Gastrocnemius medialis (tissue), 4 donors: ENCODE measurements around the gene OR4N2.
"Not testable (repeated sequence)": the region's sequence is repeated elsewhere in the genome, so short reads cannot be mapped to it uniquely, and the experiment has no call there.

Experiments
- CTCF ChIP-seq, 5 experiments: fragments of 450-650 bp in 3 of 5; fragments of 200-600 bp in 2 of 5; sonication (generic) in 2 of 5; IDR thresholded peaks in 4 of 5; conservative IDR thresholded peaks in 1 of 5; 1 replicate in 4 of 5; 2 replicates in 1 of 5; pipeline ENCODE4 v1.5.1; 2016 to 2019; ENCODE audit warnings: antibody characterized with exemption in 5 of 5, mild to moderate bottlenecking in 3 of 5, moderate library complexity in 3 of 5
- POLR2A ChIP-seq, 2 donors: fragments of 450-650 bp; IDR thresholded peaks; one replicate each; pipeline ENCODE4 v1.6.1; 2017; ENCODE audit warnings: antibody characterized with exemption in 2 of 2, mild to moderate bottlenecking in 2 of 2, moderate library complexity in 2 of 2

DNA sequence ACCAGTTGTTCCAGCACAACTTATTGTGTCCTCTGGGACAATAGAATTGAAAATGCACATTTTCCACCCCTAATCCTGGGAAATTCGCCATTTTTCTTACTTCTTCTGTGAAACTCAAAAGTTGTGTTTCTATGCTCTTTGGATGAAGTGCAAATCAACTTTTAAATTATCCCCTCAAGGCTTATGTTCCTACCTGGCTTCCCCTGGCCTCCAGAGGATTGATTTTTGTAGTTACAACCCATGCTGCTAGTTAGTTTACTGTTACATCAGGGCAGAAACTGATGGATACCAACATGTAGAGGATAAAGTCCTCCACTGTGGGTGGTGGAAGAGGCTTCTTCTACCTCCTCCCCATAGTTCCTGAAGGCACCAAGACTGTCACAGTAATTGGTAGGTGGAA, 30.4 kb upstream of the OR4N2 start, which contains the start of gene OR4M1:
- TF ChIP-seq CTCF (IDR thresholded peaks at IDR 0.05 in 4 of 5, conservative IDR thresholded peaks at IDR 0.05 in 1 of 5); POLR2A (IDR thresholded peaks at IDR 0.05): not testable (repeated sequence)
